ENCODE measurements around the gene ANKUB1. TPM values are rescaled to one million over a fixed set of nuclear protein-coding genes. Genes with fewer than 3 reads are reported as not detected.

ANKUB1 gene
- total RNA-seq, 1 experiment from 2014 or later, result not detected

Other genes starting within 250 kb of the ANKUB1 start
- gene WWTR1, start 134.5 kb downstream of the ANKUB1 start, total RNA-seq (2014; rRNA removed; shearing (Covaris generic)), result 84.9 and 103 TPM in 2 replicates
- gene COMMD2, start 40.1 kb downstream of the ANKUB1 start, total RNA-seq (2014; rRNA removed; shearing (Covaris generic)), result 50.4 and 74.3 TPM in 2 replicates
- gene RNF13, start 20.7 kb upstream of the ANKUB1 start, total RNA-seq (2014; rRNA removed; shearing (Covaris generic)), result 38.0 and 49.5 TPM in 2 replicates
- gene PFN2, start 178.3 kb upstream of the ANKUB1 start, total RNA-seq (2014; rRNA removed; shearing (Covaris generic)), result 283 and 321 TPM in 2 replicates